MM.1S (cell line): ENCODE measurements around the gene HENMT1.

ENCODE experiments used
- CTCF ChIP-seq: fragments of 300-600 bp; sonication (generic); IDR thresholded peaks from 2 replicates; pipeline ENCODE4 v1.5.1; 2016; ENCODE audit warnings: antibody characterized with exemption, low read length, mixed read lengths
- EZH2 ChIP-seq: fragments of 300-600 bp; sonication (generic); optimal IDR thresholded peaks from 2 replicates; pipeline ENCODE3; 2017; ENCODE audit warnings: low read depth, mild to moderate bottlenecking, antibody characterized with exemption, low read length, mixed read lengths
- EZH2phosphoT487 ChIP-seq: fragments of 300-600 bp; sonication (generic); IDR thresholded peaks from 2 replicates; pipeline ENCODE4 v1.6.1; 2018; ENCODE audit warnings: antibody characterized with exemption, low read length

GRCh38 chr1:108685529-108685928, 24.6 kb upstream of the HENMT1 start:
- TF ChIP-seq CTCF (no peak), EZH2 (no peak), EZH2phosphoT487 (no peak)
